ENCODE results near the gene RAP1GAP.
"Not testable (repeated sequence)": the region's sequence is repeated elsewhere in the genome, so short reads cannot be mapped to it uniquely, and the experiment has no call there.

The RAP1GAP gene

GRCh38 chr1:21674957-21675356 is 5.8 kb upstream of the RAP1GAP start:
- no peak for DNase-seq

- not testable (repeated sequence) for DNase-seq
Observed at GRCh38 chr1:21673853-21674252, 4.7 kb upstream of the RAP1GAP start.

- DNase-seq, result no peak
Observed at GRCh38 chr1:21673277-21673780, 4.2 kb upstream of the RAP1GAP start.

GRCh38 chr1:21672478-21673276 is 3.5 kb upstream of the RAP1GAP start:
- DNase-seq, result no peak

DNA sequence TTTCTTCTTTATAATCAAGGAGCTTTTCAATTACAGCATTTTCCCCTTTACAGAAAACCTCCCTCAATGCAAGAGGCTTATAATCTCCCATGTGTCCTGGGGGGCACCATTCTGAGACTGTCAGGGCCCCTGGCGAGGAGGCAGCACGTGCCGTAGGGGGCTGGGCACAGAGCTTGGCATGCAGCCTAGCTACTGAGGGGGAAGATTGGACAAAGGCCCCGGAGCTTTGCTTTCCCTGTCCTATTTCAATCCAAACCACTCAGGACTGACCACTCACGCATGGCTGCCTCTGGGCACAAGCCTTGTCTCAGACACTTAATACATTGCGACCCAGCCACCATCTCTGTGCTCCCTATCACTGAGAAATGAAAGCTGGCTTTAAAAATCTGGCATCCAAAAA is 2.8 kb upstream of the RAP1GAP start:
- DNase-seq, result no peak

- no peak for DNase-seq
Observed at GRCh38 chr1:21670956-21671902, 2.1 kb upstream of the RAP1GAP start.

DNA sequence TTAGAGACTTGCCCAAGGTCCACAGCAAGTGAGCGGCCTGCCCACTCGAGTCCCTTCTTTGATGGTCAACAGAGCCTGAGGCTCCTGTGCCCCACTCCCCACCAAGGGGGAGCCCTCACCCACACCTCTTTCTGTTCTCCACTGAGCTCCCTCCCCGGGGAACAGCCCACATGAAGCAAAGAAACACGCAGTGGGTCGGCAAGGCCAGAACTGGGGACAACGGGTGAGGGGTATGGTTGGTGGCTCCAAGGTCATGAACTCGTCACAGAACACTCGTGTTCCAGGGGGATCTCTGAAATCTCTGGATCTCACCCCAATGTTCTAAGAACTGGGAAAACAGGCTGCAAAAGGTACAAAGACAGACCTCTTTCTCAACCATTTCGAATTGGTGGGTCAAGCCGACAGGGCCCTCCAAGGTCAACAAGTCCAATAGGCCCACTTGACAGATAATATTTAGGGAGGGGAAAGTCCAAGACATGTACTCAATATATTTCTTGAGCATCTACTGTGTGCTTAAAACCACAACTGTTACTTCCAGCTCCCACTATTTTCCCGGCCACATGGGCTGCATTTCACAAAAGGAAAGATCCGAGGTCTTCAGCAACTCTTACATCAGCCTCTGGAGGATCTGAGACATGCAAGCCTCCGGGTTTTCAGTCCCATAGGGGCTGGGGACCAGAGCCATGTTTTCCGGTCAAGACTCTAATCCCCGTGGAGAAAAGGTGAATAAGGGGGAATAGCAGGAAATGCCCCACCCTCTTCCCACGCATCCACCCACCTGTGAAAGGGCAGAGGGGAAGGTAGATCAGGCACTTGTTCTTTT is 1.1 kb upstream of the RAP1GAP start:
- no peak for DNase-seq

GRCh38 chr1:21668951-21669257 is 253 bp downstream of the RAP1GAP start:
- DNase-seq, result no peak

GRCh38 chr1:21668232-21668950 is 766 bp downstream of the RAP1GAP start:
- no peak for DNase-seq

GRCh38 chr1:21667348-21668231 is 1.6 kb downstream of the RAP1GAP start:
- DNase-seq, result no peak

GRCh38 chr1:21666576-21667320 is 2.4 kb downstream of the RAP1GAP start:
- no peak for DNase-seq

GRCh38 chr1:21665711-21666575 is 3.2 kb downstream of the RAP1GAP start:
- no peak for DNase-seq

GRCh38 chr1:21664806-21665588 is 4.2 kb downstream of the RAP1GAP start:
- DNase-seq, result no peak

- no peak for DNase-seq
Observed at GRCh38 chr1:21663951-21664805, 5.0 kb downstream of the RAP1GAP start.

DNA sequence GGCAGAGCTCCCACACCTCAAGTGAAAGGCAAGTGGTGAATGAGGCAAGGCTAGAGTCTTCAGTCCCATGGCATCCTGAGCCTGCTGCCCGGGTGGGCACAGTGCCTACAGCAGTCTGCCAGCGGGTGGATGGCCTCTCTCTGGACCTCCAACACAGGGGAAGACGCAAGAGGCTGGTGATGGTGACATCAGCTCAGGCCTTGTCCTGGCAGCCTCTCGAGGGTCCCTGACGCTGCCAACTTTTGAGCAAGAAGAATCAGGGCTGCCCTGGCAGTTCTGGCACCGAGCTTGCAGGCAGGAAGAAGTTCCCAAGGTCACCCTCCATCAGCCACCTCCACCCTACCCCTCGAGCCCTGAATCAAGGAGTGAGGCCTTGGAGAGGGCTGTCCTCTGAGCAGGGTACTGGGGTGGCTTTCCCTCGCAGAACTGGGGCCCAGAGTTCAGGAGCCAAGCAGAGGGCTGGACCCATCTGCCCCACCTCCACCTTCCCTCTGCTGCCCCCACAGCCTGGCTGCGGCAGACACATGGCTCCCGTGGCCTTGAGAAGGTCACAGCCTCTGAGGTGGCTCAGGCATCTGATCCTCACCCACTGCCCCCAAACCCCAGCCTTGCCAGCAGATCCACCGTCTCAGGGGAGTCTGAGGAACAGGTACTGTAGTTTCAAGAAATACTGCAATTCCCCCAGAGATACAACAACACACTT is 5.8 kb downstream of the RAP1GAP start:
- DNase-seq, result no peak

GRCh38 chr1:21662426-21663247 is 6.5 kb downstream of the RAP1GAP start:
- no peak for DNase-seq
